Tibial nerve (tissue), 4 donors: ENCODE data around the gene VCAN.

ENCODE experiments used
- CTCF ChIP-seq, 5 experiments: fragments of 200-600 bp in 3 of 5; fragments of 450-650 bp in 2 of 5; sonication (generic) in 3 of 5; IDR thresholded peaks; one replicate each; pipeline ENCODE4 v1.5.1; 2016 to 2019; ENCODE audit warnings: antibody characterized with exemption in 5 of 5, mild to moderate bottlenecking in 3 of 5, moderate library complexity in 2 of 5
- EP300 ChIP-seq, 2 donors: sonication (generic); formaldehyde crosslinking; IDR thresholded peaks; one replicate each; pipeline ENCODE4 v1.6.1; 2017; ENCODE audit warnings: antibody characterized with exemption in 2 of 2, mild to moderate bottlenecking in 1 of 2
- POLR2A ChIP-seq, 2 donors: fragments of 450-650 bp; IDR thresholded peaks; one replicate each; pipeline ENCODE4 v1.6.1; 2017; ENCODE audit warnings: antibody characterized with exemption in 2 of 2, mild to moderate bottlenecking in 2 of 2, moderate library complexity in 2 of 2

GRCh38 chr5:83628360-83628759, 156.8 kb downstream of the VCAN start:
- TF ChIP-seq CTCF (IDR thresholded peaks at IDR 0.05): no peak
- TF ChIP-seq POLR2A (IDR thresholded peaks at IDR 0.05): no peak
- TF ChIP-seq EP300 (IDR thresholded peaks at IDR 0.05): no peak
